SK-N-MC (cell line): ENCODE measurements around the gene CCL24.

Experiments used
- EZH2 ChIP-seq: fragments of 200-600 bp; sonication (generic); IDR thresholded peaks from one replicate; pipeline ENCODE4 v1.6.1; 2017; ENCODE audit warnings: antibody characterized with exemption
- POLR2AphosphoS5 ChIP-seq: IDR thresholded peaks from 2 replicates; pipeline ENCODE4 v1.6.1; 2012; ENCODE audit warnings: mild to moderate bottlenecking, low read depth, low read length, borderline replicate concordance

- TF ChIP-seq EZH2 (no peak), POLR2AphosphoS5 (no peak)
Observed at GRCh38 chr7:75804705-75805104, 8.9 kb downstream of the CCL24 start.
